H1 (cell line): ENCODE results near the gene DNAL1. TPM values are rescaled to one million over a fixed set of nuclear protein-coding genes. Genes with fewer than 3 reads are reported as not detected.

ENCODE experiments used
- CTCF ChIA-PET: fragments of 300-600 bp; sonication (Branson Sonifier 250); formaldehyde crosslinking; loops from one replicate; lab custom pipeline; 2021; ENCODE audit not compliant: partially characterized antibody; lab: Charles Lee
- POLR2A ChIA-PET: fragments of 300-600 bp; sonication (Branson Sonifier 250); formaldehyde crosslinking; loops from one replicate; lab custom pipeline; 2021; ENCODE audit warnings: inconsistent platforms; ENCODE audit not compliant: partially characterized antibody; lab: Charles Lee
- DNase-seq, 2 experiments: peaks; one replicate each; pipeline versions ENCODE4 v3.0.0 to v3.0.0-alpha.2; 2010 to 2022; ENCODE audit warnings: low spot score in 2 of 2, low read depth in 1 of 2, mixed read lengths in 1 of 2
- FAIRE-seq: peaks from 2 replicates; lab custom pipeline; 2011; peaks lifted over from hg19 to GRCh38; lab: Jason Lieb, UNC
- H2AFZ ChIP-seq: 2 replicates; pipeline ENCODE4 v1.8.1; 2012; ENCODE audit warnings: low read length, inconsistent platforms
- H2AK5ac ChIP-seq: 2 replicates; pipeline ENCODE4 v1.6.1; 2013; ENCODE audit warnings: low read depth, low read length
- H2BK120ac ChIP-seq: replicated peaks from 2 replicates; pipeline ENCODE3; 2013; ENCODE audit warnings: low read depth, low read length, inconsistent platforms
- H2BK12ac ChIP-seq: 2 replicates; pipeline ENCODE4 v1.6.1; 2013; ENCODE audit warnings: low read depth, low read length
- H2BK15ac ChIP-seq: 2 replicates; pipeline ENCODE4 v1.6.1; 2013; ENCODE audit warnings: low read length
- H2BK20ac ChIP-seq: 2 replicates; pipeline ENCODE4 v1.6.1; 2013; ENCODE audit warnings: low read length
- H2BK5ac ChIP-seq: 2 replicates; pipeline ENCODE4 v1.6.1; 2013; ENCODE audit warnings: low read depth, low read length
- H3K14ac ChIP-seq: 2 replicates; pipeline ENCODE4 v1.6.1; 2013; ENCODE audit warnings: inconsistent platforms; ENCODE audit not compliant: insufficient read length
- H3K18ac ChIP-seq: 2 replicates; pipeline ENCODE4 v1.6.1; 2013; ENCODE audit warnings: low read length; ENCODE audit errors: extremely low read depth
- H3K23ac ChIP-seq: 2 replicates; pipeline ENCODE4 v1.6.1; 2013; ENCODE audit warnings: inconsistent platforms; ENCODE audit not compliant: insufficient read length
- H3K23me2 ChIP-seq: 2 replicates; pipeline ENCODE4 v1.6.1; 2013; ENCODE audit warnings: low read depth, low read length
- H3K27ac ChIP-seq: 2 replicates; pipeline ENCODE4 v1.6.1; 2011; ENCODE audit warnings: low read depth, low read length, inconsistent platforms
- H3K27me3 ChIP-seq, 4 experiments: replicated peaks in 1 of 4; 1 replicate in 1 of 4; 2 replicates in 3 of 4; pipeline versions ENCODE4 v1.6.1 to v1.8.1; 2011 to 2013; ENCODE audit warnings: low read length in 3 of 4, mild to moderate bottlenecking in 3 of 4, inconsistent platforms in 2 of 4, mixed read lengths in 2 of 4, moderate library complexity in 1 of 4; ENCODE audit not compliant: control insufficient read depth in 3 of 4, insufficient read depth in 3 of 4; ENCODE audit errors: extremely low read depth in 1 of 4
- H3K36me3 ChIP-seq, 4 experiments: 2 replicates each; pipeline versions ENCODE4 v1.6.1 to v1.8.1; 2011 to 2013; ENCODE audit warnings: mild to moderate bottlenecking in 4 of 4, low read length in 3 of 4, moderate library complexity in 2 of 4, control low read depth in 1 of 4, inconsistent platforms in 1 of 4; ENCODE audit not compliant: insufficient read depth in 4 of 4, control insufficient read depth in 2 of 4
- H3K4ac ChIP-seq: replicated peaks from 2 replicates; pipeline ENCODE3; 2013; ENCODE audit warnings: low read length, low read depth, mixed read lengths, inconsistent platforms; ENCODE audit not compliant: insufficient read length
- H3K4me1 ChIP-seq, 4 experiments: replicated peaks in 1 of 4; 1 replicate in 1 of 4; 2 replicates in 3 of 4; pipeline versions ENCODE4 v1.6.1 to v1.8.1; 2011 to 2013; ENCODE audit warnings: low read length in 3 of 4, inconsistent platforms in 2 of 4, mixed read lengths in 1 of 4; ENCODE audit not compliant: insufficient read depth in 4 of 4, control insufficient read depth in 3 of 4
- H3K4me2 ChIP-seq, 2 experiments: 2 replicates each; pipeline versions ENCODE4 v1.6.1 to v1.8.1; 2011 to 2013; ENCODE audit warnings: low read depth in 2 of 2, low read length in 2 of 2, control low read depth in 1 of 2, inconsistent platforms in 1 of 2, mild to moderate bottlenecking in 1 of 2; ENCODE audit not compliant: insufficient read depth in 1 of 2
- H3K4me3 ChIP-seq, 4 experiments: fragments of 200-600, 300-600 bp in 1 of 4; sonication (generic), shearing (Covaris generic), sonication (Bioruptor Twin) in 1 of 4; 2 replicates each; pipeline versions ENCODE4 v1.5.1 to v1.8.1; 2011 to 2016; ENCODE audit warnings: low read length in 4 of 4, low read depth in 3 of 4, control low read depth in 2 of 4, inconsistent platforms in 2 of 4, mild to moderate bottlenecking in 2 of 4, mixed read lengths in 1 of 4, moderate library complexity in 1 of 4; ENCODE audit not compliant: insufficient read depth in 2 of 4; ENCODE audit errors: extremely low read depth in 1 of 4
- H3K56ac ChIP-seq: replicated peaks from 2 replicates; pipeline ENCODE3; 2013; ENCODE audit warnings: low read depth, mild to moderate bottlenecking, mixed read lengths, low read length, inconsistent platforms; ENCODE audit not compliant: insufficient read length
- H3K79me1 ChIP-seq: 2 replicates; pipeline ENCODE4 v1.6.1; 2013; ENCODE audit warnings: low read depth, low read length, control low read depth
- H3K79me2 ChIP-seq, 2 experiments: 2 replicates each; pipeline versions ENCODE4 v1.6.1 to v1.8.1; 2012 to 2013; ENCODE audit warnings: low read length in 2 of 2, mild to moderate bottlenecking in 2 of 2, inconsistent platforms in 1 of 2; ENCODE audit not compliant: insufficient read depth in 2 of 2, control insufficient read depth in 1 of 2
- H3K9ac ChIP-seq, 4 experiments: replicated peaks in 1 of 4; 1 replicate in 1 of 4; 2 replicates in 3 of 4; pipeline versions ENCODE4 v1.6.1 to v1.8.1; 2011 to 2013; ENCODE audit warnings: low read depth in 3 of 4, low read length in 3 of 4, control low read depth in 2 of 4, mild to moderate bottlenecking in 2 of 4, moderate library complexity in 2 of 4, inconsistent platforms in 1 of 4; ENCODE audit errors: extremely low read depth in 1 of 4
- H3K9me3 ChIP-seq, 2 experiments: 2 replicates each; pipeline versions ENCODE4 v1.6.1 to v1.8.1; 2012 to 2013; ENCODE audit warnings: mild to moderate bottlenecking in 2 of 2, moderate library complexity in 2 of 2, control low read depth in 1 of 2, inconsistent platforms in 1 of 2, low read depth in 1 of 2, low read length in 1 of 2, mixed read lengths in 1 of 2; ENCODE audit not compliant: insufficient read depth in 2 of 2
- H4K20me1 ChIP-seq, 2 experiments: replicated peaks in 1 of 2; 2 replicates each; pipeline versions ENCODE3 to v1.8.1; 2011 to 2013; ENCODE audit warnings: inconsistent platforms in 2 of 2, low read length in 2 of 2, mild to moderate bottlenecking in 1 of 2; ENCODE audit not compliant: insufficient read depth in 2 of 2, control insufficient read depth in 1 of 2
- H4K5ac ChIP-seq: 2 replicates; pipeline ENCODE4 v1.6.1; 2013; ENCODE audit warnings: low read length, low read depth, mixed read lengths, inconsistent platforms; ENCODE audit not compliant: insufficient read length
- H4K8ac ChIP-seq: 2 replicates; pipeline ENCODE4 v1.8.0; 2013; ENCODE audit warnings: mild to moderate bottlenecking, moderate library complexity, low read length, inconsistent platforms; ENCODE audit not compliant: insufficient read depth; ENCODE audit errors: extremely low read depth
- H4K91ac ChIP-seq: replicated peaks from 2 replicates; pipeline ENCODE3; 2013; ENCODE audit warnings: low read length, mixed read lengths, inconsistent platforms; ENCODE audit not compliant: insufficient read length
- CHD1 ChIP-seq: IDR thresholded peaks from 2 replicates; pipeline ENCODE4 v1.6.1; 2012; ENCODE audit warnings: low read depth, low read length, improper control_type of control experiment
- HDAC6 ChIP-seq: IDR thresholded peaks from one replicate; pipeline ENCODE4 v1.7.1; 2012; ENCODE audit warnings: low read depth, mild to moderate bottlenecking, inconsistent platforms, low read length, moderate library complexity
- KDM4A ChIP-seq: IDR thresholded peaks from one replicate; pipeline ENCODE4 v1.7.1; 2012; ENCODE audit warnings: low read depth, mild to moderate bottlenecking, moderate library complexity, low read length, inconsistent platforms; ENCODE audit not compliant: severe bottlenecking
- MAFK ChIP-seq: IDR thresholded peaks from 2 replicates; pipeline ENCODE4 v1.6.1; 2012; ENCODE audit warnings: low read depth, mild to moderate bottlenecking, improper control_type of control experiment, low read length
- PHF8 ChIP-seq: fragments of 200-600 bp; sonication (generic); conservative IDR thresholded peaks from 2 replicates; pipeline ENCODE4 v1.7.1; 2012; ENCODE audit warnings: low read depth, mild to moderate bottlenecking, inconsistent platforms, low read length, moderate library complexity
- TAF1 ChIP-seq: IDR thresholded peaks from 2 replicates; pipeline ENCODE4 v1.6.1; 2011; ENCODE audit warnings: mild to moderate bottlenecking, low read depth, low read length
- USF2 ChIP-seq: IDR thresholded peaks from 2 replicates; pipeline ENCODE4 v1.6.1; 2011; ENCODE audit warnings: low read length, improper control_type of control experiment
- WGBS, 2 experiments: shearing (Covaris generic) in 1 of 2; methylation state at CpG; one replicate each; pipeline versions ENCODE4 v1.1.6 to v1.1.7; 2013 to 2015; ENCODE audit warnings: low lambda C conversion rate in 2 of 2, mixed read lengths in 2 of 2, inconsistent platforms in 1 of 2, low coverage in 1 of 2, missing lambda C conversion rate in 1 of 2; ENCODE audit not compliant: insufficient replicate concordance in 2 of 2, insufficient coverage in 1 of 2, insufficient read length in 1 of 2; ENCODE audit errors: extremely low coverage in 1 of 2, missing lambda C conversion rate in 1 of 2; 5-methylcytosine and 5-hydroxymethylcytosine counted together
- polyA plus RNA-seq, 7 experiments: library from polyadenylated mRNA; depleted of rRNA in 3 of 7; stranded (reverse) in 5 of 7; unstranded in 2 of 7; fragments of >200 nt in 5 of 7; fragments of 200-250 nt in 2 of 7; gene quantifications; 1 replicate in 5 of 7; 2 replicates in 1 of 7; 4 replicates in 1 of 7; pipeline versions ENCODE4 v1.2.1 to v1.2.3, GENCODE V29; 2011 to 2013; ENCODE audit warnings: missing spikeins in 2 of 7, mixed read lengths in 2 of 7
- total RNA-seq: library from RNA; stranded (reverse); fragmentation: NEBNext Ultra II Directional; extraction: Animal tissue kit (Norgen Biotek cat#: 25700); gene quantifications from 2 replicates; pipeline ENCODE4 v1.2.1, GENCODE V29; 2021

DNAL1 gene
- total and polyA plus RNA-seq, 2 of the 8 experiments (the other 6 are each of a cell fraction or from before 2014, with no cell fraction given): 2.8 to 16.8 TPM

GRCh38 chr14:73666583-73666982, 21.8 kb downstream of the DNAL1 start:
- no peak overlapping the region for H3K23ac ChIP-seq
- H3K9ac ChIP-seq: no peak overlapping the region
- no peak overlapping the region for H2BK12ac ChIP-seq
- no peak overlapping the region for H4K8ac ChIP-seq
- H2BK120ac ChIP-seq: no peak overlapping the region
- no peak overlapping the region for H3K56ac ChIP-seq
- no peak overlapping the region for H3K14ac ChIP-seq
- no peak overlapping the region for H3K4ac ChIP-seq
- H3K27ac ChIP-seq: no peak overlapping the region
- H4K5ac ChIP-seq: no peak overlapping the region
- no peak overlapping the region for H2BK5ac ChIP-seq
- no peaks in the 10 kb centered on the region for H3K23me2 ChIP-seq
- no peaks in the 10 kb centered on the region for H3K4me1 ChIP-seq
- ChIA-PET CTCF (interaction anchor here (1.3 kb wide), 1 partner anchor 8 kb away, joined by 5 read pairs; no protein-coding TSS in a partner anchor), POLR2A (no interaction called here)
- H3K36me3 ChIP-seq: no peaks in the 10 kb centered on the region; a peak in 1 of 8 replicates
- FAIRE-seq (no peak), DNase-seq (no peak)
- no peak overlapping the region for H3K4me3 ChIP-seq
- H3K4me2 ChIP-seq: no peak overlapping the region
- no peaks in the 10 kb centered on the region for H3K9me3 ChIP-seq
- H3K79me2 ChIP-seq: no peaks in the 10 kb centered on the region
- no peak overlapping the region for H4K91ac ChIP-seq
- no peak overlapping the region for H2BK15ac ChIP-seq
- no peak overlapping the region for H3K18ac ChIP-seq
- TF ChIP-seq KDM4A (no peak), HDAC6 (no peak), PHF8 (no peak), TAF1 (no peak), CHD1 (no peak), MAFK (peak; percentile 48), USF2 (no peak)
- H3K79me1 ChIP-seq: no peaks in the 10 kb centered on the region
- WGBS, 2 experiments: 96% methylated on average over 5 of the region's 5 CpGs; no CpG with 5 or more reads in 1 of the 2 experiments
- no peak overlapping the region for H2AFZ ChIP-seq
- H3K27me3 ChIP-seq: no peaks in the 10 kb centered on the region
- no peaks in the 10 kb centered on the region for H4K20me1 ChIP-seq
- no peak overlapping the region for H2AK5ac ChIP-seq
- H2BK20ac ChIP-seq: no peak overlapping the region
